Pons (tissue), 1 donor: ENCODE data around the gene BMPR1B.

Experiments
- DNase-seq: peaks from one replicate; pipeline ENCODE4 v3.0.0-alpha.2; 2016; ENCODE audit warnings: low spot score

BMPR1B gene

DNA sequence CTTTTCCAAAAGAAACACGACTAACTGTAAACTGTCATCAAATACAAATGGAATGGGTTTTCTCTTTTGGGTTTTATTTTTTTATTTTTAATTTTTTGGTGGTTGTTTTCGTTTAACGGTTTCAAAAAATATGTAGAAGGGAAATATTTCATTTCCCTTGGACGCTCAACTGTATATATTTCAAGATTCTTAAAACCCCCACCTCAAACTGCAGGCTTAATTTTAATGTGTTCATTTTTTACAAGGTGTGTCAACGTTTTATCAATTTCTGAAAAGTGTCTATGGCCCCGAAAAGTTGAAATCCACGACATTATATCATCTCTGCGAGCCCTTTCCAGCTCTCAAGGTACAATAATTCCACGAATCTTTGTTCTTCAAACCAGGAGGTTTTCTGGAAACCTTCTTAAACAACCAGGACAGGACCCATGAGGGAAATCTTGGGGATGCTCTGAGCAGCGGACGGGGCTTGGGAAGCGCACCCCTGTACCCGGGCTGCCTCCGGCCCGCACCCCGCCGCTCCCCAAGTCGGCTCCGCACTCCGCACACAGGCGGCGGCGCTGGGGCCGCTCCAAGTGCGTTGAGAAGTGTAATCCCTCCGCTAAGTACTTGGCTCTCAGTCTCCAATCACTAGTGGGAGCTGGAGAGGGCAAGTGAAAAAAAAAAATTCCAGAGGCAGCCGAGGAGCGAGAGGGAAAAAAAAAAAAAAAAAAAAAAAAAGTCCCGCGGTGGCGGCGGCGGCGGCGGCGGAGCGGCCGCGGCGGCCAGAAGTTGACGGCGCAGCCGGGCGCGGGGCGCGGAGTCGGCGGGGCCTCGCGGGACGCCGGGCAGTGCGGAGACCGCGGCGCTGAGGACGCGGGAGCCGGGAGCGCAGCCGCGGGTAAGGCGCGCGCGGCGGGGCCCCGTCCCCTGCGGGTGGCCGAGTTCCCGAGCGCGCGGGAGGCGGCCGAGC lies at the start of gene BMPR1B:
Gene BMPR1B (plus strand): TSS at position 764 of the 949 bp plus-strand sequence. CDS start 346,470 bp downstream, outside the sequence.
- no peak for DNase-seq

DNA sequence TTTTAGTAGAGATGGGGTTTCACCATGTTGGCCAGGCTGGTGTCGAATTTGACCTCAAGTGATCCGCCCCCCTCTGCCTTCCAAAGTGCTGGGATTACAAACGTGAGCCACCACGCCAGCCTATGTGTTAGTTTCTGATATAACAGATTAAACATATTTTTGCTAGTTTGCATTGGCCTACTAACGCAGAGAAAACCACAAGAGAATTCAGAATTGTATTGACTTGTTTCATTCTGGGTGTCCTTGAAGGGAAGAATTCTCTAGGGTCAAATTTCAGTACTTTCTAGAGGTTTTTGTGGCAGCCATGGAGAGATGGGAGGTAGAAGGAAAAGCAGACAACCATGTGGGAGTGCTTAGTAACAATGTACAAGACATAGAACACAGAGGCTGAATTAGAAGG lies 46.1 kb upstream of the BMPR1B start:
- DNase-seq: no peak

DNA sequence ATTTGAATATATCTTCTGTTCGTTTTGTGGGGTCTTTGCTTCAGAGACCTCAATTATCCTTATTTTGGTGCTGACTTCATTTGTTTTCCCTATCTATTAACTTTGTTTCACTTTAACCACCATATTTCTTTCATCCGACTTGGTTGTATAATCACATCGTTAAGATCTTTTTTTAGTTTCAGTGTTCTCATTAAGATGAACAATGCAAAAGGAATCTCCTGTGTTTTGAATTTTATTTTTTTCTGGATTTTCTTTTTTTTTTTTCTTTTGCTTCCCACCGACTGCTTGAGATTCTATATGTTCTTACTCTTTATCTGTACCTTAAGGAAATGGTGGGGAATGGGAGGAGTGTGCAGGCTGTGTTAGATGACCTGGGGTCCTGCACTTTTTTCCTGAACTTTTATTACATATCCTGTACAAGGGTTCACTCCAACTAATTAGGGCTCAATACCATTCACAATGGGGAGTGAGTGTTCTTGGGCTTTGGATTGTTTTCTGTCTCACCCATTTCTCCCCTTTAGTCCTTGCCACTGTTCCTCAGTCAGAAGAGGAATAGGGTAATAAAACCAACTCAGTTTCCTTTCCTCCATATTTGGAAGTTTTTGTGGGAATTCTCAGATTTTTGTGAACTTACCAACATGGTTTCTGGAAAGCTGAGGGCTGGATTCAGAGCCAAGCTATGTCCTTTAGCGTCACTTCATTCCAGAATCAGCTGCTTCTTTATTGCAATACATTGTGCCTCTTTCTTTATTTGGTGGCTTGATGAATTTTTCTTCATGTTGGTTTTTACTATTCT lies 43.2 kb upstream of the BMPR1B start:
- no peak for DNase-seq

DNA sequence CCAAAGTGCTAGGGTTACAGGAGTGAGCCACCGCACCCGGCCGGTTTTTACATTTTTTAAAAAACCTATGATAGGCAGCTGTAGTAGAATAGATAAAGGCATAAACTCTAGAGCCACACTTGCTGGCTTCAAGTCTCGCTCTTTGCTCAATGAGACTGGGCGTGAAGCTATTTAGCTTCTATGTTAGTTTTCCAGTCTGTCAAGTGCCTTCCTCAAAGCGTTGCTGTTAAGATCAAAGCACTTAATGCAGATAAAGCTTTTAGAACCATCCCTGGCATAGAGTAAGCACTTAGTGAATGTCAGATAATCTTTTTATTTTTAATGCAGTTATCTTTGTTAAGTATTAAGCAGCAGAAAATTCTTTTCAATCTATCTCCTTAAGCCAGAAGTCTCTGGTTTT lies 42.0 kb upstream of the BMPR1B start:
- no peak for DNase-seq

DNA sequence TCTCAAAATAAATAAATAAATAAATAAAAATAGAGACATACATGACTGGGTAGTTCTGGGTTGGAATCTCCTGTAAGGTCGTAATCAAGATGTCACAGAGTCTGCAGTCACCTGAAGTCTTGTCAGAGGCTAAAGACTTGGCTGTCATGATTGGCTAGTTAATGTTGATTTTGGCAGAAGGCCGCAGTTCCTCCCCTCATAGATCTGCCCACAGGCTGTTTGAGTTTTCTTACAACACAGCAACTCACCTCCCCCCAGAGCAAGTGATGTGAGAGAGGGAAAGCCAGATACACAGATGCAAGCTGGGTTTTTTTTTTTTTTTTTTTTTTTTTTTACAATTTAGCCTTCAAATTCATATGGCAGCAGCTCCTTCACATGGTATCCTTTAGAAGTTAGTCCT lies 36.4 kb upstream of the BMPR1B start:
- no peak for DNase-seq

GRCh38 chr4:94722270-94722669 lies 35.5 kb upstream of the BMPR1B start:
- no peak for DNase-seq

- DNase-seq: no peak
Observed at GRCh38 chr4:94722748-94723147, 35.0 kb upstream of the BMPR1B start.

DNA sequence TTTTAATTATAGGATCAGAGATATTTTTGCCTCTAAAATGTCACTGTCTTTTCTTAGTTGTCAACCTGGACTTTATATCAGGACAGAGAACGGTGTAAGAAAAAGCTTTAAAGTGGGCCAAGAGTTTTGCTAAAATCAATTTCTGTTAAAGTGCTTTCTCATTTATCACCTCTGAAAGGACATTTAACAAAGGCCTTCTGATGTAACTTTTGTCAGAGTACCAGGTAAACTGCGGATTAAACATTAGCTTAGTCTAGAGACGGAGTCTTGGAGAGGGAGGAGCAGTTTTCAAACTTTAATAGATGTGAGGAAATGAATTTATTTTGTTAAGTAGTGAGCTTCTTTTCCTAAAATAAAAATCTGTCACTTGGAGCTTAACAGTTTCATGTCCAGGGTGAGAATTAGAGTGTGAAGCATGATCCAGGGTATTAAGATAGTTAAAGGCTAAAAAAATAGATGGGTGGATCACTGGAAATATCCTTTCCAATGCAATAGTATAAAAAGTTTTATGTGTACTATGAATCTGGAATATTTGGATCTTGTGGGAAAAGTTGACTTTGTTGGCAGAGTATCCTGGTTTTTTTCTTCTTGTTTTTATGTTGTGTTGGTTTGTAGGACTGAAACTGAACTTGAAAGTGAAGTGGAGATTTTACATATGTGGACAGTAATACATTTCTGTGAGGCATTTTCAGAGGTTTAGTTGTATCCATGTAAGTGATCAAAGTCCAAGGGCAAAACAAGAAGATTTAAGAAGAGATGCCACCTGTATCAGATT lies 33.6 kb upstream of the BMPR1B start:
- no peak for DNase-seq

- DNase-seq: no peak
Observed at GRCh38 chr4:94726524-94727123, 31.1 kb upstream of the BMPR1B start.

- no peak for DNase-seq
Observed at GRCh38 chr4:94728056-94728766, 29.5 kb upstream of the BMPR1B start.

GRCh38 chr4:94732358-94732698 lies 25.4 kb upstream of the BMPR1B start:
- no peak for DNase-seq

GRCh38 chr4:94739741-94740140 lies 18.0 kb upstream of the BMPR1B start:
- no peak for DNase-seq

- no peak for DNase-seq
Observed at GRCh38 chr4:94741304-94741703, 16.5 kb upstream of the BMPR1B start.

GRCh38 chr4:94743838-94744237 lies 13.9 kb upstream of the BMPR1B start:
- DNase-seq: no peak

DNA sequence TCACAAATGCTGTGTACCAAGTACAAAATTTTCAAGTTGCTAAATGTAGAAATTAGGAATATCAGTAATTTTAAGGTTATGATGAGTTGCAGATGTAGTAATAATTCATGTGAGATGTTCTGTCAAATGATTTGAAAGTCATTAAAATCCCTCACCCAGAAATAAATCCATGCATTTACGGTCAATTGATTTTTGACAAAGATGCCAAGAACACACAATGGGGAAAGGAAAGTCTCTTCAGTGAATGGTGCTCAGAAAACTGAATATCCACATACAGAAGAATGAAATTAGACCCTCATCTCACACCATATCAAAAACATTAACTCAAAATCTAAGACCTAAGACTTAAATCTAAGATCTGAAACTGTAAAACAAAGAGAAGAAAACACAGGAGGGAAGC lies 12.9 kb upstream of the BMPR1B start:
- DNase-seq: no peak

- DNase-seq: no peak
Observed at GRCh38 chr4:94746746-94747145, 11.0 kb upstream of the BMPR1B start.

GRCh38 chr4:94758141-94758699 lies 465 bp downstream of the BMPR1B start:
- no peak for DNase-seq

DNA sequence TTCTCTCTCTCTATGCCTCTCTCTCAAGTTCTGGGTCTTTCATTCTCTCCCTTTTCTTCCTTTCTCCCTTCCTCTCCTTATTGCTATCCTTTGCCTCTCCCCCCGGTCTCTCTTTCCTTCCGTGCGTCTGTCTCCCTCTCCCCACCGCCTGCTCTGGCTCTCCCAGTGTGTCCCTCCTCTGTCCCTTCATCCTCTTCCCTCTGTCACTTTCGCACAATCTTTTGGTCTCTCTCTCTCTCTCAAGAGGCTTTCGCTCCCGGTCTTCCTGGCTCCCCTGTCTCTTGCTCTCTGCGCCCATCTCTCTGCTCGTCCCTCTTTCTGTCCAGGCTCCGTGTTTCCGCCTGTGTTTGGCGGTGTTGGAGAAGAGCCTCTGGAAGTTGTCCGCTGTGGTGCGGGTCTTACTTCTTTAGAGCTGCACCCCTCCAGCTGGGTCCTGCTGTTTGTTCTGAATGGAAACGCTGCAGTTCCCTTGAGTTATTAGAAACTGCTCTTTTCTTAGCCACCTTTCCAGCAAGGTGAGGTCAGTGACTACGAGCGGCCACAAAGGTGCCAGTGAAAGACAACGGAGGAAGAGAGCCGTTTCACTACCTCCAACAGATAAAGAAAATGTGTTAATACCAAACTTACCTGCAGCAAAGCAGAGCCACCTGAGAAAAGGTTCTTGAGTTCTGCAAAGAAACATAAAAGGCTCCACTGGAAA lies 1.1 kb downstream of the BMPR1B start:
- DNase-seq: no peak

DNA sequence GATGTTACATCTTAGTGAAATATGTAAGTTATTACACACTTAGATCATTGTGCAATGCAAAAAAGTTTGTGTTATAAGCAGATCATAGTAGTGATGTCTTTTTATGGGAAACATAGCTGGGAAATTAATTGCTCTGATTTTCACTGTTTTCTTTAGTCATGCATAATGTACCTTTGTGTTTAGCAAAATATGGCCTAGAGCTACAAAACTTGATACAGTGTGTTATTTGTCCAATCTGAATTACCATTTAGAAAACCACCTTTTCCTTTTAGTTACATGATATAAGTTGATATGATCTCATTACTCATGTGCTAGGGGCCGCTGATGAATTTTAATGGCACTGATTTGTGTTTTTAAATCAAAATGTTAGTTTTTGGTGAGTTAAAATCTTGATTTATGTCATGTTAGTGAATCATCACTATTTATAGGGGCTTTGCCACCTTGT lies 2.0 kb downstream of the BMPR1B start:
- DNase-seq: no peak

GRCh38 chr4:94762326-94762725 lies 4.6 kb downstream of the BMPR1B start:
- DNase-seq: no peak
